Gastroesophageal sphincter (tissue), 3 donors: ENCODE measurements around the gene USP46.

ENCODE experiments used
- EP300 ChIP-seq: sonication (generic); formaldehyde crosslinking; IDR thresholded peaks from one replicate; pipeline ENCODE4 v1.6.1; 2017; ENCODE audit warnings: antibody characterized with exemption, mild to moderate bottlenecking
- POLR2AphosphoS5 ChIP-seq: sonication (generic); formaldehyde crosslinking; IDR thresholded peaks from one replicate; pipeline ENCODE4 v1.6.1; 2017; ENCODE audit warnings: antibody characterized with exemption
- TF ChIP-seq, protein P1 (sequence below), 4 experiments: fragments of 200-600 bp in 2 of 4; fragments of 450-650 bp in 2 of 4; sonication (generic) in 1 of 4; IDR thresholded peaks; one replicate each; pipeline ENCODE4 v1.5.1; 2017 to 2019; ENCODE audit warnings: antibody characterized with exemption in 4 of 4, mild to moderate bottlenecking in 2 of 4, moderate library complexity in 2 of 4

DNA sequence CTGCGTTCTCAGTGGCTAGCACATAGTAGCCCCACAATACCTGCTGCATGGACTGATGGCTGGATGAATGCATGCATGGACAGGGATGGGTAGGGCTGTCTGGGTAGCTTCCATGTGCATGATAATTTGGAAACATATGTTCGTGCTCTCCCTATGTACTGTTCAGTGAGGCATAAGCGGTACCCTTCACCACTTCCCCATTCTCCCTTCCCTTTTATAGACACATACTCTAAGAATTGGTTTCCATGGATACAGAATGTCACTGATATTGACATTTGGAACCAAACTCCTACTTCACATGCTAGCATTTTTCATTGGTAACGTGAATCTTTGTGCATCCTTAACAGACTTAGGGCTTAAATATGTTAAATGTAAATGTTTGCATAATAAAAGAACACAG is 20.4 kb downstream of the USP46 start:
- TF ChIP-seq POLR2AphosphoS5: no peak
- TF ChIP-seq, protein P1, sequence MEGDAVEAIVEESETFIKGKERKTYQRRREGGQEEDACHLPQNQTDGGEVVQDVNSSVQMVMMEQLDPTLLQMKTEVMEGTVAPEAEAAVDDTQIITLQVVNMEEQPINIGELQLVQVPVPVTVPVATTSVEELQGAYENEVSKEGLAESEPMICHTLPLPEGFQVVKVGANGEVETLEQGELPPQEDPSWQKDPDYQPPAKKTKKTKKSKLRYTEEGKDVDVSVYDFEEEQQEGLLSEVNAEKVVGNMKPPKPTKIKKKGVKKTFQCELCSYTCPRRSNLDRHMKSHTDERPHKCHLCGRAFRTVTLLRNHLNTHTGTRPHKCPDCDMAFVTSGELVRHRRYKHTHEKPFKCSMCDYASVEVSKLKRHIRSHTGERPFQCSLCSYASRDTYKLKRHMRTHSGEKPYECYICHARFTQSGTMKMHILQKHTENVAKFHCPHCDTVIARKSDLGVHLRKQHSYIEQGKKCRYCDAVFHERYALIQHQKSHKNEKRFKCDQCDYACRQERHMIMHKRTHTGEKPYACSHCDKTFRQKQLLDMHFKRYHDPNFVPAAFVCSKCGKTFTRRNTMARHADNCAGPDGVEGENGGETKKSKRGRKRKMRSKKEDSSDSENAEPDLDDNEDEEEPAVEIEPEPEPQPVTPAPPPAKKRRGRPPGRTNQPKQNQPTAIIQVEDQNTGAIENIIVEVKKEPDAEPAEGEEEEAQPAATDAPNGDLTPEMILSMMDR (IDR thresholded peaks at IDR 0.05): no peak
- TF ChIP-seq EP300: no peak
